Natural killer cell (primary cell): Measurements from ENCODE around the gene PLIN1. TPM values are rescaled to one million over a fixed set of nuclear protein-coding genes. Genes with fewer than 3 reads are reported as not detected.
A peak's percentile ranks its signal among the peaks of the same experiment; 100 is the strongest.

Experiments
- ATAC-seq, 3 donors: fragments of 150-1000 bp in 2 of 3; fragments of 200-7000 bp in 1 of 3; cut with Tn5 transposase; 1 replicate in 1 of 3; 2 replicates in 2 of 3; pipeline ENCODE4 v1.10.0; 2021; ENCODE audit warnings: mild to moderate bottlenecking in 2 of 3, moderate library complexity in 2 of 3
- DNase-seq, 2 donors: peaks; one replicate each; pipeline versions ENCODE4 v3.0.0 to v3.0.0-alpha.2; 2013 to 2021; ENCODE audit warnings: mixed read lengths in 1 of 2
- H3K27ac ChIP-seq: one replicate; pipeline ENCODE4 v1.5.1; 2013; ENCODE audit warnings: mild to moderate bottlenecking, low read length
- H3K27me3 ChIP-seq: one replicate; pipeline ENCODE4 v1.6.1; 2013; ENCODE audit warnings: low read length; ENCODE audit not compliant: control insufficient read depth, insufficient read depth
- H3K36me3 ChIP-seq: one replicate; pipeline ENCODE4 v1.6.1; 2013; ENCODE audit warnings: low read length; ENCODE audit not compliant: control insufficient read depth, insufficient read depth
- H3K4me1 ChIP-seq: one replicate; pipeline ENCODE4 v1.6.1; 2013; ENCODE audit warnings: low read length; ENCODE audit not compliant: control insufficient read depth, insufficient read depth
- H3K4me3 ChIP-seq: one replicate; pipeline ENCODE4 v1.5.1; 2013; ENCODE audit warnings: low read length
- H3K9me3 ChIP-seq: one replicate; pipeline ENCODE4 v1.6.1; 2013; ENCODE audit warnings: low read length; ENCODE audit not compliant: control insufficient read depth, insufficient read depth
- H3K27ac Mint-ChIP-seq, 2 donors: one replicate each; pipeline ENCODE4 v1.8.0; 2022; ENCODE audit warnings: mild to moderate bottlenecking in 2 of 2, mixed read lengths in 2 of 2, moderate library complexity in 1 of 2
- H3K27me3 Mint-ChIP-seq, 2 donors: one replicate each; pipeline ENCODE4 v1.8.0; 2022; ENCODE audit warnings: low read depth in 2 of 2, mixed read lengths in 2 of 2
- H3K36me3 Mint-ChIP-seq: one replicate; pipeline ENCODE4 v1.8.0; 2022; ENCODE audit warnings: mixed read lengths
- H3K4me1 Mint-ChIP-seq, 2 donors: one replicate each; pipeline ENCODE4 v1.8.0; 2022; ENCODE audit warnings: mixed read lengths in 2 of 2
- H3K4me3 Mint-ChIP-seq: one replicate; pipeline ENCODE4 v1.8.0; 2022; ENCODE audit warnings: mild to moderate bottlenecking, moderate library complexity, mixed read lengths
- H3K9me3 Mint-ChIP-seq, 2 donors: one replicate each; pipeline ENCODE4 v1.8.0; 2022; ENCODE audit warnings: mixed read lengths in 2 of 2
- CTCF ChIP-seq: fragments of 200-600 bp; IDR thresholded peaks from one replicate; pipeline ENCODE4 v1.8.0; 2022; ENCODE audit warnings: antibody characterized with exemption
- WGBS: methylation state at CpG from one replicate; pipeline ENCODE4 v1.1.7; 2013; ENCODE audit warnings: missing lambda C conversion rate; ENCODE audit not compliant: insufficient coverage; 5-methylcytosine and 5-hydroxymethylcytosine counted together
- intact Hi-C: fragments of 100-400 bp; cut with micrococcal nuclease; formaldehyde crosslinking; loops from one replicate; pipeline ENCODE4 v1.14.2; 2022
- total RNA-seq, 4 donors: library from RNA; stranded (reverse); fragments of 120-200 nt in 1 of 4; gene quantifications; one replicate each; pipeline versions ENCODE4 v1.2.3 to v1.2.4, GENCODE V29; 2013 to 2022

The PLIN1 gene
- total RNA-seq, 3 donors from 2014 or later (not counting 1 experiment from before 2014, with no cell fraction given) = 0.40 to 0.75 (median 0.66) TPM

- H3K4me1 ChIP-seq = peaks cover 16% of the 10 kb centered on the region
- no peak overlapping the region for H3K27ac ChIP-seq
- no peaks in the 10 kb centered on the region for H3K36me3 ChIP-seq
- Mint-ChIP-seq H3K36me3 (no peaks in the 10 kb centered on the region), H3K27me3 (peaks cover 9 to 35% of the 10 kb centered on the region in 2 donors), H3K27ac (no peak overlapping the region), H3K9me3 (no peaks in the 10 kb centered on the region), H3K4me3 (peak overlapping the region; percentile 85), H3K4me1 (peaks cover 6 to 14% of the 10 kb centered on the region in 2 donors)
- WGBS = 48% methylated on average over 14 of the region's 14 CpGs
- DNase-seq = no peak
- intact Hi-C loops = no loop called here
- H3K4me3 ChIP-seq = no peak overlapping the region
- ATAC-seq = no peak
- H3K9me3 ChIP-seq = no peaks in the 10 kb centered on the region
- TF ChIP-seq CTCF = no peak
- H3K27me3 ChIP-seq = peaks cover 7% of the 10 kb centered on the region
These were observed 24.8 kb downstream of the PLIN1 start for GRCh38 chr15:89654301-89654761.

- Mint-ChIP-seq H3K27ac (no peak overlapping the region), H3K27me3 (peaks cover 9 to 33% of the 10 kb centered on the region in 2 donors), H3K36me3 (no peaks in the 10 kb centered on the region), H3K4me3 (peak overlapping the region; percentile 39), H3K4me1 (peaks cover 6 to 14% of the 10 kb centered on the region in 2 donors), H3K9me3 (no peaks in the 10 kb centered on the region)
- Histone ChIP-seq H3K27me3 (peaks cover 7% of the 10 kb centered on the region), H3K4me3 (no peak overlapping the region), H3K4me1 (peaks cover 16% of the 10 kb centered on the region), H3K9me3 (no peaks in the 10 kb centered on the region), H3K36me3 (no peaks in the 10 kb centered on the region), H3K27ac (no peak overlapping the region)
- ATAC-seq (no peak), DNase-seq (no peak)
- WGBS = 100% methylated on average over 1 of the region's 2 CpGs
- TF ChIP-seq CTCF = no peak
- intact Hi-C loops = no loop called here
These were observed 25.6 kb downstream of the PLIN1 start for GRCh38 chr15:89653578-89653977.

- H3K36me3 Mint-ChIP-seq = no peaks in the 10 kb centered on the region
These were observed 26.5 kb downstream of the PLIN1 start for GRCh38 chr15:89652666-89653065.

More at GRCh38 chr15:89652666-89653065, 26.5 kb downstream of the PLIN1 start:
- WGBS = 86% methylated on average over 16 of the region's 16 CpGs
- Histone ChIP-seq H3K4me3 (no peak overlapping the region), H3K9me3 (no peaks in the 10 kb centered on the region), H3K27me3 (peaks cover 7% of the 10 kb centered on the region), H3K4me1 (peaks cover 16% of the 10 kb centered on the region), H3K27ac (no peak overlapping the region), H3K36me3 (no peaks in the 10 kb centered on the region)
- DNase-seq = no peak
- Mint-ChIP-seq H3K4me1 (peaks cover 6 to 14% of the 10 kb centered on the region in 2 donors), H3K4me3 (no peak overlapping the region), H3K27ac (no peak overlapping the region), H3K9me3 (no peaks in the 10 kb centered on the region), H3K27me3 (peaks cover 3 to 27% of the 10 kb centered on the region in 2 donors)
- no peak for ATAC-seq
- intact Hi-C loops = no loop called here
- TF ChIP-seq CTCF = no peak
